IMR-90 (cell line): Measurements from ENCODE around the gene ISX.

Source experiments
- BHLHE40 ChIP-seq: fragments of 150-350 bp; IDR thresholded peaks from 2 replicates; pipeline ENCODE4 v1.6.1; 2016; ENCODE audit warnings: mild to moderate bottlenecking, low read depth, low read length
- CHD1 ChIP-seq: IDR thresholded peaks from 2 replicates; pipeline ENCODE4 v1.6.1; 2012; ENCODE audit warnings: low read depth, low read length, improper control_type of control experiment
- MAFK ChIP-seq: IDR thresholded peaks from 2 replicates; pipeline ENCODE4 v1.6.1; 2012; ENCODE audit warnings: low read depth, low read length, improper control_type of control experiment
- MAZ ChIP-seq: IDR thresholded peaks from 2 replicates; pipeline ENCODE4 v1.6.1; 2012; ENCODE audit warnings: low read depth, mild to moderate bottlenecking, low read length, improper control_type of control experiment, moderate library complexity, borderline replicate concordance
- POLR2A ChIP-seq: IDR thresholded peaks from 2 replicates; pipeline ENCODE4 v1.6.1; 2012; ENCODE audit warnings: mild to moderate bottlenecking, low read depth, low read length
- RAD21 ChIP-seq: IDR thresholded peaks from 2 replicates; pipeline ENCODE4 v1.6.1; 2012; ENCODE audit warnings: low read length, improper control_type of control experiment
- RCOR1 ChIP-seq: IDR thresholded peaks from 2 replicates; pipeline ENCODE4 v1.6.1; 2012; ENCODE audit warnings: mild to moderate bottlenecking, low read length, improper control_type of control experiment; ENCODE audit not compliant: insufficient replicate concordance
- RFX5 ChIP-seq: IDR thresholded peaks from 2 replicates; pipeline ENCODE4 v1.8.0; 2012; ENCODE audit warnings: low read depth, mild to moderate bottlenecking, low read length, moderate library complexity
- SMC3 ChIP-seq: fragments of 150-350 bp; IDR thresholded peaks from 2 replicates; pipeline ENCODE4 v1.6.1; 2016; ENCODE audit warnings: low read depth, mild to moderate bottlenecking, antibody characterized with exemption, low read length, moderate library complexity
- TF ChIP-seq, protein P1 (sequence below): conservative IDR thresholded peaks from 2 replicates; pipeline ENCODE4 v1.5.1; 2012; ENCODE audit warnings: mild to moderate bottlenecking, low read depth, low read length, improper control_type of control experiment
- TF ChIP-seq, protein P2 (sequence below): fragments of 150-350 bp; IDR thresholded peaks from 2 replicates; pipeline ENCODE4 v1.6.1; 2017; ENCODE audit warnings: mild to moderate bottlenecking, antibody characterized with exemption, low read length, low read depth

DNA sequence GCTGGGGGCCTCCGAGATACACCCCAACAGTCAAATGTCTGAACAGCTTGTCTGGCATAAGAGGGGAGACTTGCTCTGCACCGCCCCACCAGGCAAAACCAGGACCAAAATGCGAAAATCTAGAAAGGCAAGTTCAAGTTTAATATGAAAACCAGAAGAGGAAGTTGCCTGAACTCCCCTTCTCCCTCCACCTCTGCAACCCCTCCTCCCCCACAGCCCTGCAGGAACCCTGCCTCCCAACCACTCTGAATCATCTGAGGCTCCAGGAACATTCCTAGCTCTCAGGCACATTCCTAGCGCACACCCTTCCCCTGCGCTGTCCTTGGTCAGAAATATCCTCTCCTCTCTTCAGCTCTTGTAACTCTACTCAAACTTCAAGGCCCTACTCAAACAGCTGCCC, 36.7 kb downstream of the ISX start:
- TF ChIP-seq, protein P1, sequence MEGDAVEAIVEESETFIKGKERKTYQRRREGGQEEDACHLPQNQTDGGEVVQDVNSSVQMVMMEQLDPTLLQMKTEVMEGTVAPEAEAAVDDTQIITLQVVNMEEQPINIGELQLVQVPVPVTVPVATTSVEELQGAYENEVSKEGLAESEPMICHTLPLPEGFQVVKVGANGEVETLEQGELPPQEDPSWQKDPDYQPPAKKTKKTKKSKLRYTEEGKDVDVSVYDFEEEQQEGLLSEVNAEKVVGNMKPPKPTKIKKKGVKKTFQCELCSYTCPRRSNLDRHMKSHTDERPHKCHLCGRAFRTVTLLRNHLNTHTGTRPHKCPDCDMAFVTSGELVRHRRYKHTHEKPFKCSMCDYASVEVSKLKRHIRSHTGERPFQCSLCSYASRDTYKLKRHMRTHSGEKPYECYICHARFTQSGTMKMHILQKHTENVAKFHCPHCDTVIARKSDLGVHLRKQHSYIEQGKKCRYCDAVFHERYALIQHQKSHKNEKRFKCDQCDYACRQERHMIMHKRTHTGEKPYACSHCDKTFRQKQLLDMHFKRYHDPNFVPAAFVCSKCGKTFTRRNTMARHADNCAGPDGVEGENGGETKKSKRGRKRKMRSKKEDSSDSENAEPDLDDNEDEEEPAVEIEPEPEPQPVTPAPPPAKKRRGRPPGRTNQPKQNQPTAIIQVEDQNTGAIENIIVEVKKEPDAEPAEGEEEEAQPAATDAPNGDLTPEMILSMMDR = no peak
- TF ChIP-seq SMC3 (no peak), POLR2A (no peak), RCOR1 (no peak), MAFK (no peak), RFX5 (no peak), BHLHE40 (no peak), RAD21 (no peak), CHD1 (no peak), MAZ (no peak)
- TF ChIP-seq, protein P2, sequence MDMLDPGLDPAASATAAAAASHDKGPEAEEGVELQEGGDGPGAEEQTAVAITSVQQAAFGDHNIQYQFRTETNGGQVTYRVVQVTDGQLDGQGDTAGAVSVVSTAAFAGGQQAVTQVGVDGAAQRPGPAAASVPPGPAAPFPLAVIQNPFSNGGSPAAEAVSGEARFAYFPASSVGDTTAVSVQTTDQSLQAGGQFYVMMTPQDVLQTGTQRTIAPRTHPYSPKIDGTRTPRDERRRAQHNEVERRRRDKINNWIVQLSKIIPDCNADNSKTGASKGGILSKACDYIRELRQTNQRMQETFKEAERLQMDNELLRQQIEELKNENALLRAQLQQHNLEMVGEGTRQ = no peak
